ENCODE results near the gene ARHGEF28. TPM values are rescaled to one million over a fixed set of nuclear protein-coding genes. Genes with fewer than 3 reads are reported as not detected.

Gene ARHGEF28
- 73.1 and 106 TPM in 2 replicates for total RNA-seq

GRCh38 chr5:73625944-73626811 lies at the start of gene ARHGEF28:
Gene ARHGEF28, plus strand, starts transcription at chr5:73626196. Its CDS starts 58,656 bp downstream, at chr5:73684852.

Other genes starting within 250 kb of the ARHGEF28 start
- 0.09 and 0.38 TPM in 2 replicates for gene FOXD1, start 177.4 kb upstream of the ARHGEF28 start, total RNA-seq
- gene BTF3, start 127.8 kb upstream of the ARHGEF28 start, total RNA-seq, result 284 and 300 TPM in 2 replicates
- 13.0 and 13.3 TPM in 2 replicates for gene ANKRA2, start 60.6 kb upstream of the ARHGEF28 start, total RNA-seq
- 15.2 and 20.5 TPM in 2 replicates for gene UTP15, start 60.5 kb upstream of the ARHGEF28 start, total RNA-seq

All from endothelial cell of coronary artery (primary cell).